Lower leg skin (tissue), 4 donors: ENCODE data around the gene MSL3. TPM values are rescaled to one million over a fixed set of nuclear protein-coding genes. Genes with fewer than 3 reads are reported as not detected.

Experiments used
- DNase-seq, 2 donors: peaks; one replicate each; pipeline ENCODE4 v3.0.0-alpha.2; 2019; ENCODE audit warnings: low spot score in 2 of 2
- H3K4me3 ChIP-seq: fragments of 200-600 bp; sonication (generic); 2 replicates; pipeline ENCODE4 v1.5.1; 2017; ENCODE audit warnings: mild to moderate bottlenecking, low read depth; ENCODE audit not compliant: poor library complexity, severe bottlenecking
- CTCF ChIP-seq, 3 donors: fragments of 450-650 bp; IDR thresholded peaks; one replicate each; pipeline ENCODE4 v1.5.1; 2016; ENCODE audit warnings: antibody characterized with exemption in 3 of 3, mild to moderate bottlenecking in 3 of 3, moderate library complexity in 2 of 3
- POLR2A ChIP-seq, 2 donors: fragments of 450-650 bp; IDR thresholded peaks; one replicate each; pipeline ENCODE4 v1.6.1; 2016 to 2017; ENCODE audit warnings: antibody characterized with exemption in 2 of 2, mild to moderate bottlenecking in 1 of 2, moderate library complexity in 1 of 2
- WGBS, 2 donors: methylation state at CpG; one replicate each; pipeline ENCODE4 v1.1.5; 2018; 5-methylcytosine and 5-hydroxymethylcytosine counted together
- intact Hi-C: fragments of 100-400 bp; cut with DNase I; formaldehyde crosslinking; loops from one replicate; pipeline ENCODE4 v1.15.0; 2023; ENCODE audit warnings: low total_unique reads
- total RNA-seq, 4 donors: library from RNA; depleted of rRNA; stranded (reverse); fragments of >200 nt; gene quantifications; one replicate each; pipeline ENCODE4 v1.1.0, GENCODE V29; 2016

MSL3 gene
- total RNA-seq, 4 donors from 2014 or later = 12.4 to 15.2 (median 13.6) TPM

DNA sequence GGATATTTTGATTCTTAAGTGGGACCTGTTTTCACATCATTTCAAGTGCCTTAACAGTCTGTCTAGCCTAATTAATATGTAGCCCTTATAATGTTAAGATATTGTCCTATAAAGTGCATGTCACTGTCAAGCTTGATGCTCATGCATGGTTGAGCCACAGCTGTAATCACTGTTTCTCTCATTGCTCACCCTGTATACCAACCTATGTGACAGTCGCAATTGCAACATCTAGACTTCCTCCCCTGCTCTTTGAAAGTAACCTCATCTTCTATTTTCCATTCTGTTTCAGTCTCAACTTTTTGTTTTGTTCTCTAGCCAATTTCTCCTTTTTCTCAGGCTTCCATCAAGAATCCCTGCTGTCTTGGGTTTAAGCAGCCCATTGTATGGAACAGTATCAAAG, 24.4 kb upstream of the MSL3 start:
- TF ChIP-seq POLR2A (IDR thresholded peaks at IDR 0.05) = no peak
- no peak for TF ChIP-seq CTCF (IDR thresholded peaks at IDR 0.05)
- H3K4me3 ChIP-seq = no peak overlapping the region
- intact Hi-C loops = no loop called here
- WGBS, 2 donors = 65% methylated on average over 1 of the region's 1 CpG
- no peak for DNase-seq

GRCh38 chrX:11739776-11740175, 18.3 kb upstream of the MSL3 start:
- DNase-seq = no peak
- no peak overlapping the region for H3K4me3 ChIP-seq
- 49 to 58% methylated on average over 2 of the region's 2 CpGs for WGBS, 2 donors

GRCh38 chrX:11740794-11741193, 17.2 kb upstream of the MSL3 start:
- no peak for TF ChIP-seq CTCF (IDR thresholded peaks at IDR 0.05)
- no peak for TF ChIP-seq POLR2A (IDR thresholded peaks at IDR 0.05)
- no peak for DNase-seq
- WGBS, 2 donors = 70 to 83% methylated on average over 3 of the region's 3 CpGs
- H3K4me3 ChIP-seq = no peak overlapping the region
- intact Hi-C loops = no loop called here

More at GRCh38 chrX:11739776-11740175, 18.3 kb upstream of the MSL3 start:
- intact Hi-C loops = no loop called here
- TF ChIP-seq CTCF (IDR thresholded peaks at IDR 0.05) = no peak
- TF ChIP-seq POLR2A (IDR thresholded peaks at IDR 0.05) = no peak

DNA sequence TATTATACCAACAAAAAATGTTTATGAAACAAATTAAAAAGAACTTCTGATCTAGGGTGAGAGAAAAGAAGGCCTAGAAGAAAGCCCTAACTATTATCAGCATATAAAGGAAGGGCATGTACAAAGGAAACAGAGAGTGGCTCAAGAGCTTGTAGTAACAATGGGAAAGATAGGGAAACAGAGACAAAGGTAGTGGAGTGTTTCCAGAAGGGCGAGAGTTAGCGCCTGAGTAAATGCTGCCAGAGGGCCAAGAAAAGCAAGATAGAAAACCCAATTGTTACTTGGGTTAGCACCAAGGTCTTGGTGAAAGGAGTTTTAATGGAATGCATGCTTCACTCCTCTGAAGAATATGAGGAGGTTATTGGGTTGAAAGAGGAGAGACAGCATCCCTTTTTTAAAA, 16.5 kb upstream of the MSL3 start:
- intact Hi-C loops = no loop called here
- DNase-seq = no peak
- H3K4me3 ChIP-seq = no peak overlapping the region
- WGBS, 2 donors = 67 to 74% methylated on average over 2 of the region's 2 CpGs
- TF ChIP-seq POLR2A (IDR thresholded peaks at IDR 0.05) (no peak), CTCF (IDR thresholded peaks at IDR 0.05) (no peak)

GRCh38 chrX:11745881-11746280, 12.2 kb upstream of the MSL3 start:
- WGBS, 2 donors = 54 to 64% methylated on average over 2 of the region's 2 CpGs
- intact Hi-C loops = no loop called here
- no peak for TF ChIP-seq POLR2A (IDR thresholded peaks at IDR 0.05)
- no peak for TF ChIP-seq CTCF (IDR thresholded peaks at IDR 0.05)

DNA sequence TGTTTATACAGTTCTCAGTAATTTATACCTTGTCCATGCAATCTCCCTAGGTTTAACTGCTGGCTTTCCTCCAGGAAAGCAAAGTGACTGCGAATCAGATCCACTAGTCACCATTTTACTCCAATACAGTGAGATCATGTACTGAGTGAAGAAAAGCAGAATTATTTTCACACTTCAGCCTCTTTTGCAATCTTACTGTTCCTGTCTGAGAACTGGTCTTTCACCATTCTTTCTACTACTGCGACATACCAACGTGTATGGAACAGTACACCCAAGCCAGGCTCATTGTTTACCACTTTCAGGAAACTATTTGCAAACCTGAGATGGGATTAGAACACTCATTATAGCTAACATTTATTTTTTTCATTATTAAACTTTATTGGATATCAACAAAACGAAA, 8.0 kb upstream of the MSL3 start:
- H3K4me3 ChIP-seq = no peak overlapping the region
- 55 to 63% methylated on average over 4 of the region's 4 CpGs for WGBS, 2 donors
- TF ChIP-seq POLR2A (IDR thresholded peaks at IDR 0.05) (no peak), CTCF (IDR thresholded peaks at IDR 0.05) (no peak)
- no peak for DNase-seq
- intact Hi-C loops = no loop called here

More at GRCh38 chrX:11745881-11746280, 12.2 kb upstream of the MSL3 start:
- no peak overlapping the region for H3K4me3 ChIP-seq
- DNase-seq = no peak
